Activated CD4-positive, alpha-beta T cell treated with anti-CD3 and anti-CD28 coated beads, Interleukin-2, amount 10 ng/mL, durations not matched to agents 24 days and 14 days (primary cell): Measurements from ENCODE around the gene FAM221B. TPM values are rescaled to one million over a fixed set of nuclear protein-coding genes. Genes with fewer than 3 reads are reported as not detected.

Experiments used
- DNase-seq: peaks from one replicate; pipeline ENCODE4 v3.0.0; 2022
- H3K27ac Mint-ChIP-seq: one replicate; pipeline ENCODE4 v1.8.0; 2022; ENCODE audit warnings: mild to moderate bottlenecking, mixed read lengths
- H3K27me3 Mint-ChIP-seq: one replicate; pipeline ENCODE4 v1.8.0; 2022; ENCODE audit warnings: mixed read lengths
- H3K36me3 Mint-ChIP-seq: one replicate; pipeline ENCODE4 v1.8.0; 2022; ENCODE audit warnings: low read depth, mild to moderate bottlenecking, mixed read lengths
- H3K4me1 Mint-ChIP-seq: one replicate; pipeline ENCODE4 v1.8.0; 2021; ENCODE audit warnings: mixed read lengths
- H3K4me3 Mint-ChIP-seq: one replicate; pipeline ENCODE4 v1.8.0; 2022; ENCODE audit warnings: mild to moderate bottlenecking, moderate library complexity, mixed read lengths
- H3K9me3 Mint-ChIP-seq: one replicate; pipeline ENCODE4 v1.8.0; 2021; ENCODE audit warnings: mixed read lengths
- intact Hi-C: fragments of 100-400 bp; cut with micrococcal nuclease; formaldehyde crosslinking; loops from one replicate; pipeline ENCODE4 v1.15.1; 2023
- total RNA-seq: library from RNA; stranded (reverse); gene quantifications from 2 replicates; pipeline ENCODE4 v1.2.3, GENCODE V29; 2022

The FAM221B gene
- not detected in 2 replicates for total RNA-seq

- intact Hi-C loops, result loop anchor here (1.0 to 5.0 kb wide), 2 partner anchors 13 to 226 kb away; partner anchors contain the start of gene HINT2
- Mint-ChIP-seq H3K36me3 (no peaks in the 10 kb centered on the region), H3K9me3 (no peaks in the 10 kb centered on the region), H3K27me3 (peaks cover 6% of the 10 kb centered on the region), H3K4me1 (peaks cover 29% of the 10 kb centered on the region), H3K27ac (peak within 1 kb of the TSS; percentile 86), H3K4me3 (peak within 1 kb of the TSS; percentile 93)
- peak; percentile 84 for DNase-seq
Observed at GRCh38 chr9:35828716-35829083, at the start of gene FAM221B. Gene FAM221B, minus strand, starts transcription at chr9:35828732. Its CDS starts 2,571 bp downstream, at chr9:35826161.

- Mint-ChIP-seq H3K9me3 (peaks cover 3% of the 10 kb centered on the region), H3K4me1 (no peaks in the 10 kb centered on the region), H3K4me3 (no peak overlapping the region), H3K27me3 (peaks cover 25% of the 10 kb centered on the region), H3K36me3 (no peaks in the 10 kb centered on the region), H3K27ac (no peak overlapping the region)
- DNase-seq, result no peak
- intact Hi-C loops, result no loop called here
Observed at GRCh38 chr9:35872505-35872904, 44.0 kb upstream of the FAM221B start.

- H3K27me3 Mint-ChIP-seq, result peaks cover 17% of the 10 kb centered on the region
- DNase-seq, result no peak
- H3K27ac Mint-ChIP-seq, result no peak overlapping the region
- H3K9me3 Mint-ChIP-seq, result no peaks in the 10 kb centered on the region
- H3K36me3 Mint-ChIP-seq, result no peaks in the 10 kb centered on the region
- no peaks in the 10 kb centered on the region for H3K4me1 Mint-ChIP-seq
- H3K4me3 Mint-ChIP-seq, result no peak overlapping the region
- intact Hi-C loops, result no loop called here
Observed at GRCh38 chr9:35871545-35871944, 43.0 kb upstream of the FAM221B start.

GRCh38 chr9:35870351-35870923 lies 41.9 kb upstream of the FAM221B start, which contains the start of gene OR13J1:
Gene OR13J1, minus strand, starts transcription at chr9:35870401. Its CDS starts 0 bp downstream, at chr9:35870401.
- intact Hi-C loops, result no loop called here
- H3K27me3 Mint-ChIP-seq, result peaks cover 8% of the 10 kb centered on the region

GRCh38 chr9:35869621-35870216 lies 41.2 kb upstream of the FAM221B start:
- intact Hi-C loops, result no loop called here
- H3K9me3 Mint-ChIP-seq, result no peaks in the 10 kb centered on the region
- DNase-seq, result peak; percentile 44
- H3K4me3 Mint-ChIP-seq, result no peak overlapping the region
- no peaks in the 10 kb centered on the region for H3K4me1 Mint-ChIP-seq
- H3K27me3 Mint-ChIP-seq, result peaks cover 2% of the 10 kb centered on the region
- H3K36me3 Mint-ChIP-seq, result no peaks in the 10 kb centered on the region
- H3K27ac Mint-ChIP-seq, result no peak overlapping the region

More at GRCh38 chr9:35870351-35870923, 41.9 kb upstream of the FAM221B start, which contains the start of gene OR13J1:
- Mint-ChIP-seq H3K4me3 (no peak within 1 kb of the TSS), H3K36me3 (no peaks in the 10 kb centered on the region), H3K27ac (no peak within 1 kb of the TSS), H3K4me1 (no peaks in the 10 kb centered on the region), H3K9me3 (no peaks in the 10 kb centered on the region)
- DNase-seq, result no peak

- Mint-ChIP-seq H3K27me3 (no peaks in the 10 kb centered on the region), H3K4me3 (no peak overlapping the region), H3K9me3 (no peaks in the 10 kb centered on the region), H3K4me1 (no peaks in the 10 kb centered on the region), H3K27ac (no peak overlapping the region), H3K36me3 (no peaks in the 10 kb centered on the region)
- DNase-seq, result peak; percentile 44
- intact Hi-C loops, result no loop called here
Observed at GRCh38 chr9:35868933-35869332, 40.4 kb upstream of the FAM221B start.

- Mint-ChIP-seq H3K9me3 (no peaks in the 10 kb centered on the region), H3K36me3 (no peaks in the 10 kb centered on the region), H3K4me3 (no peak overlapping the region), H3K27ac (no peak overlapping the region), H3K27me3 (peaks cover 3% of the 10 kb centered on the region), H3K4me1 (no peaks in the 10 kb centered on the region)
- DNase-seq, result peak; percentile 43
- intact Hi-C loops, result no loop called here
Observed at GRCh38 chr9:35867538-35867937, 39.0 kb upstream of the FAM221B start.

GRCh38 chr9:35864695-35865255 lies 36.2 kb upstream of the FAM221B start:
- Mint-ChIP-seq H3K9me3 (no peaks in the 10 kb centered on the region), H3K4me1 (no peaks in the 10 kb centered on the region), H3K27me3 (peaks cover 8% of the 10 kb centered on the region), H3K4me3 (no peak overlapping the region), H3K27ac (no peak overlapping the region), H3K36me3 (no peaks in the 10 kb centered on the region)
- intact Hi-C loops, result no loop called here
- DNase-seq, result peak; percentile 26

- no peaks in the 10 kb centered on the region for H3K9me3 Mint-ChIP-seq
- peak; percentile 46 for DNase-seq
- no peak overlapping the region for H3K4me3 Mint-ChIP-seq
- H3K36me3 Mint-ChIP-seq, result no peaks in the 10 kb centered on the region
- H3K4me1 Mint-ChIP-seq, result peaks cover 1% of the 10 kb centered on the region
- no peak overlapping the region for H3K27ac Mint-ChIP-seq
- H3K27me3 Mint-ChIP-seq, result peaks cover 8% of the 10 kb centered on the region
- intact Hi-C loops, result no loop called here
Observed at GRCh38 chr9:35863583-35863982, 35.1 kb upstream of the FAM221B start.

GRCh38 chr9:35862328-35862727 lies 33.8 kb upstream of the FAM221B start:
- no peaks in the 10 kb centered on the region for H3K9me3 Mint-ChIP-seq
- no peaks in the 10 kb centered on the region for H3K36me3 Mint-ChIP-seq
- no peak overlapping the region for H3K4me3 Mint-ChIP-seq
- peaks cover 8% of the 10 kb centered on the region for H3K27me3 Mint-ChIP-seq
- DNase-seq, result no peak
- intact Hi-C loops, result no loop called here
- no peak overlapping the region for H3K27ac Mint-ChIP-seq
- H3K4me1 Mint-ChIP-seq, result peaks cover 3% of the 10 kb centered on the region

- Mint-ChIP-seq H3K36me3 (no peaks in the 10 kb centered on the region), H3K9me3 (no peaks in the 10 kb centered on the region), H3K27me3 (peaks cover 11% of the 10 kb centered on the region), H3K27ac (no peak overlapping the region), H3K4me3 (no peak overlapping the region), H3K4me1 (peaks cover 3% of the 10 kb centered on the region)
- intact Hi-C loops, result no loop called here
- no peak for DNase-seq
Observed at GRCh38 chr9:35861161-35861897, 32.8 kb upstream of the FAM221B start.

- H3K9me3 Mint-ChIP-seq, result no peaks in the 10 kb centered on the region
- H3K4me1 Mint-ChIP-seq, result peaks cover 3% of the 10 kb centered on the region
- intact Hi-C loops, result no loop called here
- no peak overlapping the region for H3K27ac Mint-ChIP-seq
- no peaks in the 10 kb centered on the region for H3K36me3 Mint-ChIP-seq
- peaks cover 11% of the 10 kb centered on the region for H3K27me3 Mint-ChIP-seq
- H3K4me3 Mint-ChIP-seq, result no peak overlapping the region
- DNase-seq, result no peak
Observed at GRCh38 chr9:35859990-35860339, 31.4 kb upstream of the FAM221B start.

GRCh38 chr9:35859310-35859989 lies 30.9 kb upstream of the FAM221B start:
- H3K4me3 Mint-ChIP-seq, result no peak overlapping the region
- H3K36me3 Mint-ChIP-seq, result no peaks in the 10 kb centered on the region
- intact Hi-C loops, result no loop called here
- H3K9me3 Mint-ChIP-seq, result no peaks in the 10 kb centered on the region
- no peak overlapping the region for H3K27ac Mint-ChIP-seq
- DNase-seq, result no peak
- H3K27me3 Mint-ChIP-seq, result peaks cover 11% of the 10 kb centered on the region
- H3K4me1 Mint-ChIP-seq, result peaks cover 3% of the 10 kb centered on the region
